Upper lobe of right lung (tissue), 1 donor: ENCODE measurements around the gene SHQ1. TPM values are rescaled to one million over a fixed set of nuclear protein-coding genes. Genes with fewer than 3 reads are reported as not detected.

ENCODE experiments used
- ATAC-seq: fragments of 200-7000 bp; cut with Tn5 transposase; one replicate; pipeline ENCODE4 v1.9.1; 2020; ENCODE audit warnings: mild to moderate bottlenecking, moderate library complexity
- DNase-seq: peaks from one replicate; pipeline ENCODE4 v3.0.0-alpha.2; 2020
- H3K27ac ChIP-seq: fragments of 200-600 bp; one replicate; pipeline ENCODE4 v1.8.0; 2022
- H3K27me3 ChIP-seq: fragments of 200-600 bp; one replicate; pipeline ENCODE4 v1.8.0; 2022; ENCODE audit warnings: mild to moderate bottlenecking
- H3K36me3 ChIP-seq: fragments of 200-600 bp; one replicate; pipeline ENCODE4 v1.8.0; 2022
- H3K4me1 ChIP-seq: fragments of 200-600 bp; one replicate; pipeline ENCODE4 v1.8.0; 2022
- H3K4me3 ChIP-seq: fragments of 200-600 bp; one replicate; pipeline ENCODE4 v1.8.0; 2022; ENCODE audit warnings: mild to moderate bottlenecking
- H3K9me3 ChIP-seq: fragments of 200-600 bp; one replicate; pipeline ENCODE4 v1.8.0; 2022
- intact Hi-C: fragments of 100-400 bp; cut with DNase I; formaldehyde crosslinking; loops from one replicate; pipeline ENCODE4 v1.11.0; 2022
- total RNA-seq: library from RNA; stranded (reverse); fragmentation: NEBNext Ultra II Directional; extraction: Animal tissue kit (Norgen Biotek cat#: 25700); gene quantifications from one replicate; pipeline ENCODE4 v1.2.1, GENCODE V29; 2021
- TF ChIP-seq, protein P1 (sequence below): fragments of 200-600 bp; IDR thresholded peaks from one replicate; pipeline ENCODE4 v1.8.0; 2022; ENCODE audit warnings: antibody characterized with exemption
- donor health status: DM: no; HTN: yes; CAD: no; lungs with severe emphysema.

Gene SHQ1
- total RNA-seq, 1 donor from 2014 or later: 17.3 TPM

DNA sequence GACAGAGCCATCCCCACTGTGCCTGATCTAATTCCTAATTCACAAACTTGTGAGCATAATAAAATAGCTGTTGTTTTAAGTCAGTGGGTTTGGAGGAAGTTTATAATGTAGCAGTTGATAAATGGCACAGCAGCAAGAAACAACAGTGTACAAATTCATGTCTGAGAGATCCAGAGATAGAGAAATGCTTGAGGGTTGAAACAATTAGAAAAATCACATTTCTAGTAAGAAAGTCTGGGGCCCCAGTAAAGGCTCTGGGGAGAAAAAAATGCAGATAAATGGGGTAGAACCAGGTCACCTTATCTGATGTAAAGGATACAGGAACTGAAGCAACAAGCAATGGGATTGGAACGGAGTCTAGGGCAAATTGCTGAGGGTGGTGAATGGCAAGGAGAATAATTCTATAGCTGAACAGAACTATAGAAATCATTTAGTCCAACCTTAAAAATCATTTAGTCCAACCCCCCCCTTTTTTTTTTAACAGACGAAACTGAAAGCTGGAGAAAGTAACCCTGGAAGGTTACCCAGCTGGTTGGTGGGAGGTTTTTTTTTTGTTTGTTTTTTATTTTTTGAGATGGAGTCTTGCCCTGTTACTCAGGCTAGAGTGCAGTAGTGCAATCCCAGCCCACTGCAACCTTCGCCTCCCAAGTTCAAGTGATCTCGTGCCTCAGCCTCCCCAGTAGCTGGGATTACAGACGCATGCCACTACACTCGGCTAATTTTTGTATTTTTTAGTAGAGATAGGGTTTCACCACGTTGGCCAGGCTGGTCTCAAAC is 14.3 kb upstream of the SHQ1 start:
- TF ChIP-seq, protein P1, sequence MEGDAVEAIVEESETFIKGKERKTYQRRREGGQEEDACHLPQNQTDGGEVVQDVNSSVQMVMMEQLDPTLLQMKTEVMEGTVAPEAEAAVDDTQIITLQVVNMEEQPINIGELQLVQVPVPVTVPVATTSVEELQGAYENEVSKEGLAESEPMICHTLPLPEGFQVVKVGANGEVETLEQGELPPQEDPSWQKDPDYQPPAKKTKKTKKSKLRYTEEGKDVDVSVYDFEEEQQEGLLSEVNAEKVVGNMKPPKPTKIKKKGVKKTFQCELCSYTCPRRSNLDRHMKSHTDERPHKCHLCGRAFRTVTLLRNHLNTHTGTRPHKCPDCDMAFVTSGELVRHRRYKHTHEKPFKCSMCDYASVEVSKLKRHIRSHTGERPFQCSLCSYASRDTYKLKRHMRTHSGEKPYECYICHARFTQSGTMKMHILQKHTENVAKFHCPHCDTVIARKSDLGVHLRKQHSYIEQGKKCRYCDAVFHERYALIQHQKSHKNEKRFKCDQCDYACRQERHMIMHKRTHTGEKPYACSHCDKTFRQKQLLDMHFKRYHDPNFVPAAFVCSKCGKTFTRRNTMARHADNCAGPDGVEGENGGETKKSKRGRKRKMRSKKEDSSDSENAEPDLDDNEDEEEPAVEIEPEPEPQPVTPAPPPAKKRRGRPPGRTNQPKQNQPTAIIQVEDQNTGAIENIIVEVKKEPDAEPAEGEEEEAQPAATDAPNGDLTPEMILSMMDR: no peak
- ATAC-seq: no peak
- intact Hi-C loops: no loop called here

DNA sequence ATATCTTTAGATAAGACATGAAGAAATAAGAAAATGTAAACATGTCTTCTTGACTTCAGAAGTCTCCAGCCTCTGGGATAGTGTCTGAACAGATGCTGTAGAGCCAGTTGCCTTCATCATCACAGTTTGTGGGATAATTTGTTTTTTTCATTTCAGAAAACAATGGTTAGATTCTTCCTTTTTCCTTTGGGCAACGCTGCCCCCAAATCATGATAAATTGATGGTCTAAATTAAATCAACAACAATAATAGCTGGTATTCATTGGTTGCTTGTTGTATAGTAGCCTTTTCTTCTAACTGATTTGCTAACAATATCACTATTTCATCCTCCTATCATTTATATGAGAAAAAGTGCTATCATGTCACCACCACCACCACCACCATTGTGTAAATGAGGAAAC is 12.6 kb upstream of the SHQ1 start:
- H3K4me1 ChIP-seq: no peaks in the 10 kb centered on the region
- H3K4me3 ChIP-seq: no peak overlapping the region
- DNase-seq (no peak), ATAC-seq (no peak)
- no peaks in the 10 kb centered on the region for H3K9me3 ChIP-seq
- H3K27me3 ChIP-seq: no peaks in the 10 kb centered on the region
- no peaks in the 10 kb centered on the region for H3K36me3 ChIP-seq
- TF ChIP-seq, protein P1: no peak
- no peak overlapping the region for H3K27ac ChIP-seq
- intact Hi-C loops: no loop called here

More for the DNA sequence above, 14.3 kb upstream of the SHQ1 start:
- DNase-seq: no peak
- Histone ChIP-seq H3K4me3 (no peak overlapping the region), H3K27ac (no peak overlapping the region), H3K27me3 (no peaks in the 10 kb centered on the region), H3K36me3 (no peaks in the 10 kb centered on the region), H3K9me3 (no peaks in the 10 kb centered on the region), H3K4me1 (no peaks in the 10 kb centered on the region)

DNA sequence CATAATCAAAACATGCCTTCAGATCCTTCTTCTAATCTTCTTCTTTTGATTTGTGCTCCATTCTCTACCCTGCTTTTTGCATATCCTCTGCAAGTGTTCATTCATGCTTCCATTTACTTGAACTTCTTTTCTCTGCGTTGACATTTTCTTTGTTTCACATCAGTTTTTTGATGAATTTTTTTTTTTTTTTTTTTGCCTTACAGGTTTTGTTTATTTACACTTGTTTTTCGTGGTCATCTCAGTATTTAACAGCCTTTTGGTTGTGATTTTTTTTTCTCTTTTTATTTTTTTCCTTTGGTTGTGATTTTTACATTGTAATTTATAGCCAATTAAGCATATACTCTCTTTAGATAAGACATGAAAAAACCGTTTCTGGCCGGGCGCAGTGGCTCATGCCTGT is 11.8 kb upstream of the SHQ1 start:
- intact Hi-C loops: no loop called here
- H3K27ac ChIP-seq: no peak overlapping the region
- TF ChIP-seq, protein P1: no peak
- no peaks in the 10 kb centered on the region for H3K9me3 ChIP-seq
- no peak for DNase-seq
- H3K27me3 ChIP-seq: no peaks in the 10 kb centered on the region
- no peak for ATAC-seq
- H3K36me3 ChIP-seq: no peaks in the 10 kb centered on the region
- no peak overlapping the region for H3K4me3 ChIP-seq
- no peaks in the 10 kb centered on the region for H3K4me1 ChIP-seq

DNA sequence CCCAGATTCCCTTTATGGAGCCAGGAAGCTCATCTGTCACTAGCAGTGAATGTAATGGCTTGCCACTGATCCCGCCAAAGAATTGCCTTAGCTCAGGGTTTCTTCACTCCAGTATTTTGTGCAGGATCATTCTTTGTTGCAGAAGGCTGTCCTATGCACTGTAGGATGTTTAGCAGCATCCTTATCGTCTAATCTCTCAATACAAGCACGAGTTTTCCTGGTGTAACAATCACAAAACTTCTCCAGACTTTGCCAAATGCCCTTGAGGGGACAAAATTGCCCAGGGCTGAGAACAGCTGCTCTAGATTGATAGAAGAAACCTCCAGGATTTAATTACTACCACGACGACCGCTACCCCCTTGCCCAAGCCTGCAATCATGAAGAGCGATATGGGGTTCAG is 6.8 kb upstream of the SHQ1 start:
- DNase-seq (no peak), ATAC-seq (no peak)
- no peaks in the 10 kb centered on the region for H3K27me3 ChIP-seq
- TF ChIP-seq, protein P1: no peak
- no peaks in the 10 kb centered on the region for H3K9me3 ChIP-seq
- intact Hi-C loops: no loop called here
- no peaks in the 10 kb centered on the region for H3K4me1 ChIP-seq
- no peak overlapping the region for H3K27ac ChIP-seq
- no peak overlapping the region for H3K4me3 ChIP-seq
- no peaks in the 10 kb centered on the region for H3K36me3 ChIP-seq

DNA sequence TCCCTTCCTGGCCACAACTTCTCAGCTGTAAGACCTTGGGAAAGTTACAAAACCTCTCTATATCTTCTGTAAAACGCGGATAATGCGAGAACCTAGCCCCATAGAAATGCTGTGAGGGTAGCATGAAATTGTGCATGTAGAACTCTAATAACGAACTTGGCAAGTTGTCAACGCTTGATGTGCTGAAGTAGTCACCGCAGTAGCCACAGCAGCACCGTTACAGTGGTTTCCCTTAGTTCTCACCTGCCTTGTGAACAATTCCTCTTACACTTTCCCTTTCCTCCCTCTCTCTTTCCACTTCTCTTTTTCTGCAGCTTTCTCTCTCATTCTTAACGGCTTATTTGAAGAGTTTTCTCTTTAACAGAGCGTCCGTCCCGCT is 447 bp upstream of the SHQ1 start:
- intact Hi-C loops: no loop called here
- no peak overlapping the region for H3K27ac ChIP-seq
- TF ChIP-seq, protein P1: no peak
- peaks cover 13% of the 10 kb centered on the region for H3K4me1 ChIP-seq
- no peaks in the 10 kb centered on the region for H3K36me3 ChIP-seq
- no peaks in the 10 kb centered on the region for H3K27me3 ChIP-seq
- no peak for ATAC-seq
- DNase-seq: no peak
- H3K9me3 ChIP-seq: no peaks in the 10 kb centered on the region
- H3K4me3 ChIP-seq: peak overlapping the region; percentile 85
